Suppressor macrophage (primary cell): ENCODE results near the gene CGB7.
"Not testable (repeated sequence)": the region's sequence is repeated elsewhere in the genome, so short reads cannot be mapped to it uniquely, and the experiment has no call there.

Experiments used
- DNase-seq, 4 experiments: peaks; one replicate each; pipeline ENCODE4 v3.0.0-alpha.2; 2020 to 2022

CGB7 gene

GRCh38 chr19:49073514-49074378 lies 16.2 kb upstream of the CGB7 start:
- DNase-seq, result peak; percentile 34 to 58 (median 47)

- DNase-seq, result peak in 2 of 4 experiments; percentile 27 to 42
Observed at GRCh38 chr19:49071860-49072547, 14.5 kb upstream of the CGB7 start.

- no peak for DNase-seq
Observed at GRCh38 chr19:49070416-49070815, 12.9 kb upstream of the CGB7 start.

- no peak for DNase-seq
Observed at GRCh38 chr19:49069026-49069425, 11.5 kb upstream of the CGB7 start.

- DNase-seq, result no peak
Observed at GRCh38 chr19:49067554-49067953, 10.0 kb upstream of the CGB7 start.

GRCh38 chr19:49065905-49066512 lies 8.5 kb upstream of the CGB7 start:
- no peak for DNase-seq

GRCh38 chr19:49064768-49065611 lies 7.4 kb upstream of the CGB7 start, which contains the start of gene NTF4:
NTF4 (minus strand) TSS chr19:49064818; CDS start chr19:49061997, 2,821 bp downstream.
- DNase-seq, result no peak

GRCh38 chr19:49064029-49064629 lies 6.6 kb upstream of the CGB7 start:
- no peak for DNase-seq

GRCh38 chr19:49061445-49061844 lies 3.9 kb upstream of the CGB7 start:
- no peak for DNase-seq

- DNase-seq, result no peak
Observed at GRCh38 chr19:49061000-49061399, 3.5 kb upstream of the CGB7 start.

GRCh38 chr19:49059053-49059452 lies 1.5 kb upstream of the CGB7 start:
- DNase-seq, result no peak

- DNase-seq, result peak in 2 of 4 experiments; percentile 15 to 19
Observed at GRCh38 chr19:49058562-49058961, 1.0 kb upstream of the CGB7 start.

- DNase-seq, result not testable (repeated sequence)
Observed at GRCh38 chr19:49056902-49057596, 500 bp downstream of the CGB7 start.

GRCh38 chr19:49056101-49056901 lies 1.2 kb downstream of the CGB7 start:
- DNase-seq, result peak; percentile 43 to 80 (median 60)

GRCh38 chr19:49050376-49051033 lies 7.0 kb downstream of the CGB7 start:
- not testable (repeated sequence) for DNase-seq

GRCh38 chr19:49049834-49050233 lies 7.7 kb downstream of the CGB7 start:
- not testable (repeated sequence) for DNase-seq

GRCh38 chr19:49049011-49049410 lies 8.5 kb downstream of the CGB7 start, which contains the start of gene CGB8:
CGB8 (minus strand) TSS chr19:49049111; CDS start chr19:49048739, 372 bp downstream.
- not testable (repeated sequence) for DNase-seq

- DNase-seq, result not testable (repeated sequence)
Observed at GRCh38 chr19:49043548-49043947, 14.0 kb downstream of the CGB7 start, which contains the start of gene CGB5. CGB5 (plus strand) TSS chr19:49043848; CDS start chr19:49044210, 362 bp downstream.

GRCh38 chr19:49042666-49043065 lies 14.9 kb downstream of the CGB7 start:
- DNase-seq, result not testable (repeated sequence)
